Epithelial cell of proximal tubule (primary cell): ENCODE results near the gene CUX1. TPM values are rescaled to one million over a fixed set of nuclear protein-coding genes. Genes with fewer than 3 reads are reported as not detected.

Experiments used
- DNase-seq: peaks from one replicate; pipeline ENCODE4 v3.0.0-alpha.2; 2011; ENCODE audit warnings: low read depth
- H3K4me3 ChIP-seq: 2 replicates; pipeline ENCODE4 v1.5.1; 2011; ENCODE audit warnings: low read depth, mild to moderate bottlenecking, low read length
- total RNA-seq: library from RNA; depleted of rRNA; stranded (reverse); fragments of >200 nt; gene quantifications from 2 replicates; pipeline ENCODE4 v1.2.3, GENCODE V29; 2015
- TF ChIP-seq, protein P1 (sequence below): conservative IDR thresholded peaks from 2 replicates; pipeline ENCODE4 v1.5.1; 2012; ENCODE audit warnings: low read depth, mild to moderate bottlenecking, low read length

Gene CUX1
- total RNA-seq, 1 donor from 2014 or later: 37.3 TPM

DNA sequence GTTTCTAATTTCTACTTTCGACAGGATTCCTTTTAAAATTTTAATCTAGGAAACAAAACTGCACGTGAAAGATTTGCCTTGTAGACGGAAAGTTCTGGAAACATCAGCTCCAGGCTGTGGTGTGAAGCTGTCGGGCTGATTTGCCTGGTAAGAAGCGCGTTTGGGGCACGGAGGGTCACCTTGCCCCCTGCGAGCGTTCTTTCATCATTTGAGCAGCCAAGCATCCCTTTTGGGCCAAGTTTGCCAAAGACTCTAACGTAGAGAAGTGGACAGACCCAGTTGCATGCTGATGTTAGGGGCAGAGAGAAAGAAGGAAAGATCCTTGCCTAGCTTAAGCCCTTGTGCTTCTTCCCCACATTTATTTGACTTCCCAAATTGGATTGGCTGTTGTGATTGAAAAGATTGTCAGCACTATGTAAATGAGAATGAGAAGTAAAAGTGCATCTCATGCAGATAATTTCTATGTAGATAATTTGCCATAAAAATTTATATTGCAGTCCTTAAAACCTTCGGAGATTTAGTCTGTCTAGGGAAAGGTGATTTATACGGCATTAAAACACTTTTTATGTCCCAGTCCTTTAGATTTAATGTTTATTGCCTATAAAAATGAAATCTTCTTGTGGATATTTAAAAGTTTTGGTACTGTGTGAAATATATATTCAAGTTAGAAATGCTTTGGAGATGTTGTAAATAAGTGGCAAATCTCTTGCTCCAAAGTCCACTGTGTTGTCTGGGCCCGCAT lies 76.1 kb downstream of the CUX1 start:
- no peak for DNase-seq
- no peak overlapping the region for H3K4me3 ChIP-seq
- TF ChIP-seq, protein P1, sequence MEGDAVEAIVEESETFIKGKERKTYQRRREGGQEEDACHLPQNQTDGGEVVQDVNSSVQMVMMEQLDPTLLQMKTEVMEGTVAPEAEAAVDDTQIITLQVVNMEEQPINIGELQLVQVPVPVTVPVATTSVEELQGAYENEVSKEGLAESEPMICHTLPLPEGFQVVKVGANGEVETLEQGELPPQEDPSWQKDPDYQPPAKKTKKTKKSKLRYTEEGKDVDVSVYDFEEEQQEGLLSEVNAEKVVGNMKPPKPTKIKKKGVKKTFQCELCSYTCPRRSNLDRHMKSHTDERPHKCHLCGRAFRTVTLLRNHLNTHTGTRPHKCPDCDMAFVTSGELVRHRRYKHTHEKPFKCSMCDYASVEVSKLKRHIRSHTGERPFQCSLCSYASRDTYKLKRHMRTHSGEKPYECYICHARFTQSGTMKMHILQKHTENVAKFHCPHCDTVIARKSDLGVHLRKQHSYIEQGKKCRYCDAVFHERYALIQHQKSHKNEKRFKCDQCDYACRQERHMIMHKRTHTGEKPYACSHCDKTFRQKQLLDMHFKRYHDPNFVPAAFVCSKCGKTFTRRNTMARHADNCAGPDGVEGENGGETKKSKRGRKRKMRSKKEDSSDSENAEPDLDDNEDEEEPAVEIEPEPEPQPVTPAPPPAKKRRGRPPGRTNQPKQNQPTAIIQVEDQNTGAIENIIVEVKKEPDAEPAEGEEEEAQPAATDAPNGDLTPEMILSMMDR: no peak

DNA sequence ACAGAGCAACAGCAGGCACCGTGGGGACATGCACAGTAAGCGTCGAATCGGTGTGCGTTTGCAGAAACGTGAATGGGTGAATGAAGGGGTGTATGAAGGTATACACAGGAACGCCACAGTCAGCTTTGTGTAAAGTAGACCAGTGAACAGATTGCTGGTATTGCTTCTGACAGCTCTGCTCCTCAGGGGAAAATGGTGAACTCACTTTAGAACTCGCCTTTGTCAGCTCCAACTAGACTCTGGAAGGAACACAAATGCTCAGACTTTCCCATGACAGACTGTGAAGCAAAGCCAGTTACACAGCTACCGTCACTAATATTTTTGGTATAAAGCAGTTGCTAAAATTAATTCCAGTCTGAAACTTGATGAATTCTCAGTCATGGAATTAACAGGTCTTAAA lies 78.9 kb downstream of the CUX1 start:
- DNase-seq: no peak

DNA sequence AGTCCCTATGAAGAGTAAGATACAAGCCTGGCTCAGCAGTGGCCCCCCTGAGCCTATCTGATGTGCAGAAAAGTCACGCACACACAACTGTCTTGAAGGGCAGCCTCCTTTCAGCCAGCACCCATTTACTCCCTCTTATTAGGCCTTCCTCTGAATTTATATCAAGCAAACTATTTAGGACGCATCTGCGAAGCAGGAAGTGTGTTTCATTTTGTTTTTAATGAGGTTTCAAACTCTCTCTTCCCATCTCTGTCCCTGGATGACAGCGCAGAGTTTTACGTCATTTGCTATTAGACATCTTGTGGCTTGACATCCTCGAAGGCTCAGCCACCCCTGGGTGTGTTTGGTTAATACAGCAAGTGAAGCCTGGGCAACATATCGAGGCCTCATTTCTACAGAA lies 79.5 kb downstream of the CUX1 start:
- DNase-seq: no peak
- no peak overlapping the region for H3K4me3 ChIP-seq
- TF ChIP-seq, protein P1: no peak

More for the DNA sequence above, 78.9 kb downstream of the CUX1 start:
- H3K4me3 ChIP-seq: no peak overlapping the region
- TF ChIP-seq, protein P1: no peak

DNA sequence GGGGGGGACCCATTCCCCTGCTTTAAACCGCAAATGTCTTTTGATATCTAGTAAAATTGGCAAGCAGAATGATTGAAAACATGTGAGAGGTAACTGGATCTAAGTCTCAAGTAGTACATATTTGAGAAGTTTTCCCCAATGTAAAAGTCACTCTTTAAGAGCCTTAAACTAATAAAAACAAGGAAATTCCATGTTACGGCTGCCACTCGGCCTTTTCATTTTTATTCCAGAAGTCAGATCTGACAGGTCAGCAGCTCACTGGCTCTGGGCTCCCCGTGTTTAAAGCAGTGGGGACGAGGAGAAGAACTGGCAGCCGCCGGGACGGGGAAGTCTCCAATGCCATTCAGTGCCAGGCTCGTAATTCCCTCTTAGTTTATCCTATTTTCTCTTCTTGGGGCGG lies 80.7 kb downstream of the CUX1 start:
- DNase-seq: no peak
- H3K4me3 ChIP-seq: no peak overlapping the region
- TF ChIP-seq, protein P1: no peak

DNA sequence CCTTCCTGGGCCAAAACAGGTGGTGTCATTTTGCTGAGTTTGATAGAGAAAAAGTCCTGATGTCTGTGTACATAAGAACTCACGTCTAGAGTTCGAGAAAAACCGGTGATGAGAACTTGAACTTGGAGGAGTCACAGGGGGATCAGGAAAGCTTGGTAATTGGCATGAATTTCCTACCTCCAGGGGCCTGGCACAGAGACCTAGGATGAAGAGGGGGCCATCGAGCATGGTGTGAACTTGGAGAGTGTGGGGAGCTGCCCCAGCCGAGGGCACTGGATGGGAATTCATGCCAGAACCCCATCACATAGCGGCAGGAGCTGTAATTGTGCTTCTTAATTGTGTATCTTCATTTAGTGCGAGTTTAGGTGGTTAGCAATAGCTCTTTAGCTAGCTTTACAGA lies 82.2 kb downstream of the CUX1 start:
- TF ChIP-seq, protein P1: no peak
- no peak for DNase-seq
- peak overlapping the region; percentile 33 for H3K4me3 ChIP-seq

DNA sequence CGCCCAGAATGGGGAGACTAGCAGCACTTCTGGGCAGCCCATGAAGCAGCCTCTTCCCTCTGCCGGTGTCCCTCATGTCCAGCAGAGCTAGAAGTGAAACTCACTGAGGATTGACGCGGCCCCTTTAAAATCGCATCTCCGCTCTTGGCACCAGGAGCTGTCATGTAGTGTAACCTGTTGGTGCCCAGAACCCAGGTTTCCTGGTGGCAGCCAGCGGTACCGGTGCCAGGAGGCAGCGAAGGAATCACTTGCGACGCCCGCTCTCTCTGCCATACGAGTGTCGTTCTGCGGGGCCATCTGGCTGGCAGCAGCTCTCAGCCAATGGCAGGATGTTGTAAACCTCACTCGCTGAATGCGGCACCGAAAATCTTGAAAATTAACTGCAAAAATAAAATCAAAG lies 82.7 kb downstream of the CUX1 start:
- TF ChIP-seq, protein P1: no peak
- H3K4me3 ChIP-seq: peak overlapping the region; percentile 33
- no peak for DNase-seq
